ENCODE results near the gene SAP30.

Gene SAP30

DNA sequence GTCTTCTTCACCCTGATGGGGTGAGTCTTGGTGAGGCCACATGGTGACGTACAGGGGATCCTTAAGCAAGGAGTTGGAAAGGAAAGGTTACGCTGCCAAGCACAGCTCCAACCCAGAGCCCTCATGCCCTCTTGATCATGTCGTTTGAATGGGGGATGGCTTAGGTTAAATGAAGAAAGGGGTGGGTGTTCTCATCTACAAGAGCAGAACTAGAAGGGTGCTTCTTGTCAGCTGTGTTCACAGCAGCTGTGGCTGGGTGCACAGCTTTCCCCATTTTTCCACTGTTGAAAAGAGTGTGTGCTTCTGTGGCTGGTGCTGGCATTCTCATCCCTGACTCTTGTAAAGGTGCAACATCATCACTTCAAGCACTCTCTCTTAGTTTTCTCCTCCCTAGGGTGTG is 43.7 kb downstream of the SAP30 start:
- no peak overlapping the region for H3K4me3 ChIP-seq (ENCODE audit: low read length in 2 of 2)
- no peak overlapping the region for H3K27ac ChIP-seq (ENCODE audit: low read length)
- H3K9me3 ChIP-seq (ENCODE audit: control insufficient read depth in 2 of 2, low read length in 2 of 2): no peaks in the 10 kb centered on the region
- H3K4me1 ChIP-seq (ENCODE audit: control insufficient read depth, insufficient read depth, low read length): no peaks in the 10 kb centered on the region
- peaks cover 6 to 8% of the 10 kb centered on the region in 2 donors for H3K36me3 ChIP-seq (ENCODE audit: control insufficient read depth in 2 of 2, insufficient read depth in 2 of 2, low read length in 2 of 2)
- H3K9ac ChIP-seq (ENCODE audit: low read length in 2 of 2): no peak overlapping the region
- H3K27me3 ChIP-seq (ENCODE audit: control insufficient read depth in 1 of 2, insufficient read depth in 2 of 2, low read length in 2 of 2): no peaks in the 10 kb centered on the region

DNA sequence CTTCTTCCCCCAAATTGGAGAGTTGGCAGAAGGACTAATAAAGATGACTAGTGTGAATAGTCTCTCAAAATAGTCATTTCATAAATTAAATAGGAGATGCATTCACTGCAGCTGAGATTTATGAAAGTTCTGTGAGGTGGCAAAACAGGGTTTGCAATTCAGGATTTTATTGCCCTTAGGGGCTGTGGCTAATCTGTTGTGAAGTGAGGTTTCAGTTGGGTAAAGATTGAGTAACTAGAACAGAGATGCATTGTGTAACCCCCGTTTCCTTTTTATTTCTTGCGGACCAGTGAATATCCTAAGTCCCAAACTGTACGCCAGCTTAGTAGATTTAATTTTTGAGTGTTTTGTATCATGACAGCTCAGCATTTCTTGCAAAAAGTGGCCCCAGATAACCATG is 44.3 kb downstream of the SAP30 start:
- Histone ChIP-seq H3K4me3 (ENCODE audit: low read length in 2 of 2) (no peak overlapping the region), H3K4me1 (ENCODE audit: control insufficient read depth, insufficient read depth, low read length) (no peaks in the 10 kb centered on the region), H3K27ac (ENCODE audit: low read length) (no peak overlapping the region), H3K9me3 (ENCODE audit: control insufficient read depth in 2 of 2, low read length in 2 of 2) (no peaks in the 10 kb centered on the region), H3K27me3 (ENCODE audit: control insufficient read depth in 1 of 2, insufficient read depth in 2 of 2, low read length in 2 of 2) (no peaks in the 10 kb centered on the region), H3K9ac (ENCODE audit: low read length in 2 of 2) (no peak overlapping the region), H3K36me3 (ENCODE audit: control insufficient read depth in 2 of 2, insufficient read depth in 2 of 2, low read length in 2 of 2) (peaks cover 2 to 5% of the 10 kb centered on the region in 2 donors)

GRCh38 chr4:173415885-173416653 is 45.3 kb downstream of the SAP30 start:
- no peak overlapping the region for H3K4me3 ChIP-seq (ENCODE audit: low read length in 2 of 2)
- H3K9me3 ChIP-seq (ENCODE audit: control insufficient read depth in 2 of 2, low read length in 2 of 2): no peaks in the 10 kb centered on the region
- H3K27ac ChIP-seq (ENCODE audit: low read length): no peak overlapping the region
- no peak overlapping the region for H3K9ac ChIP-seq (ENCODE audit: low read length in 2 of 2)
- peaks cover 0 to 4% of the 10 kb centered on the region in 2 donors for H3K36me3 ChIP-seq (ENCODE audit: control insufficient read depth in 2 of 2, insufficient read depth in 2 of 2, low read length in 2 of 2)
- H3K27me3 ChIP-seq (ENCODE audit: control insufficient read depth in 1 of 2, insufficient read depth in 2 of 2, low read length in 2 of 2): no peaks in the 10 kb centered on the region
- no peaks in the 10 kb centered on the region for H3K4me1 ChIP-seq (ENCODE audit: control insufficient read depth, insufficient read depth, low read length)

DNA sequence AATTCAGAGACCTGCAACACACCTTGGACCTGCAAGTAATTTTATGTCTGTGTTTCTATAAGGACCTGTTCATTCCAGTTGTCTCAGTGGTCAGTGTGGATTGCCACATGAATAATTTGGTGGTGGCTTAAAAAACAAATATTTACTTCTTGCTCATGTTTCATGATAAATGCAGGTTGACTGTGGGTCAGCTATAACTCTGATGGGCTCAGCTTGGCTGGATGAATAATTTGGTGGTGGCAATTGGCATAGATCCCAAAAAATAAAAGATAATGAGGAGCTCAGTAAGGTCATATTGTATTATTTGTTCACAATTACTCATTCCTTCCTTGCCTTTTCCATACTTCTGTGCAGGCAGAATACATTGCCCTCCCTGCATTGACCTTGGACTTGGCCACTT is 47.1 kb downstream of the SAP30 start:
- Histone ChIP-seq H3K4me3 (ENCODE audit: low read length in 2 of 2) (no peak overlapping the region), H3K27ac (ENCODE audit: low read length) (no peak overlapping the region), H3K4me1 (ENCODE audit: control insufficient read depth, insufficient read depth, low read length) (no peaks in the 10 kb centered on the region), H3K9me3 (ENCODE audit: control insufficient read depth in 2 of 2, low read length in 2 of 2) (no peaks in the 10 kb centered on the region), H3K9ac (ENCODE audit: low read length in 2 of 2) (no peak overlapping the region), H3K27me3 (ENCODE audit: control insufficient read depth in 1 of 2, insufficient read depth in 2 of 2, low read length in 2 of 2) (no peaks in the 10 kb centered on the region), H3K36me3 (ENCODE audit: control insufficient read depth in 2 of 2, insufficient read depth in 2 of 2, low read length in 2 of 2) (peaks cover 0 to 2% of the 10 kb centered on the region in 2 donors)

GRCh38 chr4:173418639-173419038 is 47.9 kb downstream of the SAP30 start:
- Histone ChIP-seq H3K4me1 (ENCODE audit: control insufficient read depth, insufficient read depth, low read length) (no peaks in the 10 kb centered on the region), H3K27ac (ENCODE audit: low read length) (no peak overlapping the region), H3K27me3 (ENCODE audit: control insufficient read depth in 1 of 2, insufficient read depth in 2 of 2, low read length in 2 of 2) (no peaks in the 10 kb centered on the region), H3K9ac (ENCODE audit: low read length in 2 of 2) (no peak overlapping the region), H3K9me3 (ENCODE audit: control insufficient read depth in 2 of 2, low read length in 2 of 2) (no peaks in the 10 kb centered on the region), H3K36me3 (ENCODE audit: control insufficient read depth in 2 of 2, insufficient read depth in 2 of 2, low read length in 2 of 2) (peaks cover 0 to 2% of the 10 kb centered on the region in 2 donors), H3K4me3 (ENCODE audit: low read length in 2 of 2) (no peak overlapping the region)

GRCh38 chr4:173420324-173420752 is 49.6 kb downstream of the SAP30 start:
- Histone ChIP-seq H3K9me3 (ENCODE audit: control insufficient read depth in 2 of 2, low read length in 2 of 2) (no peaks in the 10 kb centered on the region), H3K27me3 (ENCODE audit: control insufficient read depth in 1 of 2, insufficient read depth in 2 of 2, low read length in 2 of 2) (no peaks in the 10 kb centered on the region), H3K36me3 (ENCODE audit: control insufficient read depth in 2 of 2, insufficient read depth in 2 of 2, low read length in 2 of 2) (peaks cover 0 to 2% of the 10 kb centered on the region in 2 donors), H3K27ac (ENCODE audit: low read length) (no peak overlapping the region), H3K4me1 (ENCODE audit: control insufficient read depth, insufficient read depth, low read length) (peaks cover 3% of the 10 kb centered on the region), H3K9ac (ENCODE audit: low read length in 2 of 2) (no peak overlapping the region), H3K4me3 (ENCODE audit: low read length in 2 of 2) (no peak overlapping the region)

- H3K4me1 ChIP-seq (ENCODE audit: control insufficient read depth, insufficient read depth, low read length): peaks cover 8% of the 10 kb centered on the region
- H3K27me3 ChIP-seq (ENCODE audit: control insufficient read depth in 1 of 2, insufficient read depth in 2 of 2, low read length in 2 of 2): no peaks in the 10 kb centered on the region
- no peak overlapping the region for H3K27ac ChIP-seq (ENCODE audit: low read length)
- H3K9me3 ChIP-seq (ENCODE audit: control insufficient read depth in 2 of 2, low read length in 2 of 2): no peaks in the 10 kb centered on the region
- H3K4me3 ChIP-seq (ENCODE audit: low read length in 2 of 2): no peak overlapping the region
- peaks cover 0 to 2% of the 10 kb centered on the region in 2 donors for H3K36me3 ChIP-seq (ENCODE audit: control insufficient read depth in 2 of 2, insufficient read depth in 2 of 2, low read length in 2 of 2)
- H3K9ac ChIP-seq (ENCODE audit: low read length in 2 of 2): no peak overlapping the region
These were observed 50.0 kb downstream of the SAP30 start for GRCh38 chr4:173420801-173421200.

GRCh38 chr4:173424899-173425805 is 54.4 kb downstream of the SAP30 start:
- no peaks in the 10 kb centered on the region for H3K36me3 ChIP-seq (ENCODE audit: control insufficient read depth in 2 of 2, insufficient read depth in 2 of 2, low read length in 2 of 2)
- H3K27ac ChIP-seq (ENCODE audit: low read length): peak overlapping the region; percentile 46
- H3K9ac ChIP-seq (ENCODE audit: low read length in 2 of 2): no peak overlapping the region
- no peaks in the 10 kb centered on the region for H3K9me3 ChIP-seq (ENCODE audit: control insufficient read depth in 2 of 2, low read length in 2 of 2)
- H3K27me3 ChIP-seq (ENCODE audit: control insufficient read depth in 1 of 2, insufficient read depth in 2 of 2, low read length in 2 of 2): no peaks in the 10 kb centered on the region
- peaks cover 8% of the 10 kb centered on the region for H3K4me1 ChIP-seq (ENCODE audit: control insufficient read depth, insufficient read depth, low read length)
- no peak overlapping the region for H3K4me3 ChIP-seq (ENCODE audit: low read length in 2 of 2)

DNA sequence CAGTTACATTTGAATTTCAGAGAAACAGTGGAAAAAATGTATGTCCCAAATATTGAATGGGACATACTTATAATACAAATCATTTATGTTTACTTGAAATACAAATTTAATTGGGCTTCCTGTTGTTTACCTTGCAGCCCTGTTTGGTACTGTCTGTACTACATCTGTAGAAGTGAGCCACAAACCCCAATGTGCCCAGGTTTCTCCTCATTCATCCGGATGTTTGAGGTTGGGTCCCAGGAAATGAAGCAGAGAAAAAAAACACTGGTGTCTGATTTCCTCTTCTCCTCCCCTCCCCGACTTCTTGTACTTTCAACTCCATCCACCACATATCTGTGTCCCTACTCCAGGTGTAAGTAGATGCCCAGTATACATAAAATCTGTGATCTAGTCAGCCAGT is 55.3 kb downstream of the SAP30 start:
- peaks cover 8% of the 10 kb centered on the region for H3K4me1 ChIP-seq (ENCODE audit: control insufficient read depth, insufficient read depth, low read length)
- peaks cover 0 to under 1% of the 10 kb centered on the region in 2 donors for H3K9me3 ChIP-seq (ENCODE audit: control insufficient read depth in 2 of 2, low read length in 2 of 2)
- no peaks in the 10 kb centered on the region for H3K27me3 ChIP-seq (ENCODE audit: control insufficient read depth in 1 of 2, insufficient read depth in 2 of 2, low read length in 2 of 2)
- H3K4me3 ChIP-seq (ENCODE audit: low read length in 2 of 2): no peak overlapping the region
- H3K9ac ChIP-seq (ENCODE audit: low read length in 2 of 2): no peak overlapping the region
- no peaks in the 10 kb centered on the region for H3K36me3 ChIP-seq (ENCODE audit: control insufficient read depth in 2 of 2, insufficient read depth in 2 of 2, low read length in 2 of 2)
- H3K27ac ChIP-seq (ENCODE audit: low read length): peak overlapping the region; percentile 46

Data from stomach smooth muscle (tissue), 2 donors.